Naive thymus-derived CD4-positive, alpha-beta T cell (primary cell): ENCODE data around the gene HMGXB3. TPM values are rescaled to one million over a fixed set of nuclear protein-coding genes. Genes with fewer than 3 reads are reported as not detected.

ENCODE experiments used
- ATAC-seq: fragments of 150-1000 bp; cut with Tn5 transposase; 2 replicates; pipeline ENCODE4 v1.10.0; 2021; ENCODE audit warnings: mild to moderate bottlenecking, moderate library complexity
- CTCF ChIA-PET: fragments of 350-600 bp; sonication (Branson Sonifier 250); formaldehyde crosslinking; loops from one replicate; lab custom pipeline; 2021; ENCODE audit warnings: antibody characterized with exemption; lab: Charles Lee
- POLR2A ChIA-PET: fragments of 350-600 bp; sonication (Branson Sonifier 250); formaldehyde crosslinking; loops from one replicate; lab custom pipeline; 2021; ENCODE audit warnings: antibody characterized with exemption, inconsistent platforms; lab: Charles Lee
- DNase-seq, 9 donors: peaks; one replicate each; pipeline versions ENCODE4 v3.0.0 to v3.0.0-alpha.2; 2020 to 2022; ENCODE audit warnings: mixed read lengths in 1 of 9
- H3K27ac ChIP-seq: one replicate; pipeline ENCODE4 v1.7.0; 2013; ENCODE audit warnings: mild to moderate bottlenecking, low read depth, low read length, moderate library complexity
- H3K27me3 ChIP-seq, 2 donors: one replicate each; pipeline ENCODE4 v1.7.0; 2013; ENCODE audit warnings: low read length in 2 of 2, mild to moderate bottlenecking in 2 of 2, moderate library complexity in 2 of 2; ENCODE audit not compliant: control insufficient read depth in 2 of 2, insufficient read depth in 2 of 2
- H3K36me3 ChIP-seq, 3 experiments: 1 replicate in 2 of 3; 2 replicates in 1 of 3; pipeline ENCODE4 v1.7.0; 2013; ENCODE audit warnings: low read length in 3 of 3, mild to moderate bottlenecking in 3 of 3, moderate library complexity in 1 of 3; ENCODE audit not compliant: insufficient read depth in 3 of 3, control insufficient read depth in 2 of 3
- H3K4me1 ChIP-seq, 2 donors: one replicate each; pipeline ENCODE4 v1.7.0; 2013; ENCODE audit warnings: low read length in 2 of 2, mild to moderate bottlenecking in 2 of 2, moderate library complexity in 1 of 2; ENCODE audit not compliant: control insufficient read depth in 2 of 2, insufficient read depth in 2 of 2
- H3K4me3 ChIP-seq: 2 replicates; pipeline ENCODE4 v1.7.0; 2013; ENCODE audit warnings: mild to moderate bottlenecking, low read length
- H3K9me3 ChIP-seq, 3 experiments: 1 replicate in 2 of 3; 2 replicates in 1 of 3; pipeline ENCODE4 v1.7.0; 2013; ENCODE audit warnings: low read length in 3 of 3; ENCODE audit not compliant: control insufficient read depth in 2 of 3
- H3K27ac Mint-ChIP-seq, 9 donors: one replicate each; pipeline ENCODE4 v1.8.0; 2020 to 2022; ENCODE audit warnings: mixed read lengths in 9 of 9, mild to moderate bottlenecking in 8 of 9, moderate library complexity in 5 of 9, inconsistent platforms in 2 of 9
- H3K27me3 Mint-ChIP-seq, 5 donors: one replicate each; pipeline ENCODE4 v1.8.0; 2021 to 2022; ENCODE audit warnings: mixed read lengths in 5 of 5, mild to moderate bottlenecking in 1 of 5
- H3K36me3 Mint-ChIP-seq, 5 donors: one replicate each; pipeline ENCODE4 v1.8.0; 2020 to 2022; ENCODE audit warnings: mixed read lengths in 5 of 5, mild to moderate bottlenecking in 3 of 5, inconsistent platforms in 1 of 5
- H3K4me1 Mint-ChIP-seq, 7 donors: one replicate each; pipeline ENCODE4 v1.8.0; 2020 to 2022; ENCODE audit warnings: mixed read lengths in 7 of 7, mild to moderate bottlenecking in 3 of 7, inconsistent platforms in 1 of 7
- H3K4me3 Mint-ChIP-seq, 10 donors: one replicate each; pipeline ENCODE4 v1.8.0; 2020 to 2022; ENCODE audit warnings: mild to moderate bottlenecking in 10 of 10, mixed read lengths in 10 of 10, moderate library complexity in 6 of 10, inconsistent platforms in 2 of 10
- H3K9me3 Mint-ChIP-seq, 11 donors: one replicate each; pipeline ENCODE4 v1.8.0; 2020 to 2022; ENCODE audit warnings: mixed read lengths in 11 of 11, mild to moderate bottlenecking in 4 of 11, inconsistent platforms in 1 of 11, moderate library complexity in 1 of 11
- intact Hi-C, 2 donors: fragments of 100-400 bp; cut with micrococcal nuclease; formaldehyde crosslinking; loops; one replicate each; pipeline ENCODE4 v1.15.1; 2023
- polyA plus RNA-seq, 2 donors: library from polyadenylated mRNA; unstranded; fragments of 300-500 nt; fragmentation: Illumina TruSeq; gene quantifications; one replicate each; pipeline ENCODE4 v1.2.3, GENCODE V29; 2021
- total RNA-seq, 6 experiments: library from RNA in 5 of 6; stranded (reverse) in 5 of 6; gene quantifications; 1 replicate in 5 of 6; 2 replicates in 1 of 6; pipeline ENCODE4 v1.2.3 and lab custom pipeline; 2021 to 2026

Gene HMGXB3
- total and polyA plus RNA-seq, 7 experiments from 2014 or later, result 8.2 to 40.6 (median 29.3) TPM

- H3K4me1 ChIP-seq, result no peaks in the 10 kb centered on the region
- H3K36me3 ChIP-seq, result peaks cover 4 to 28% (median 4%) of the 10 kb centered on the region in 3 experiments
- Mint-ChIP-seq H3K4me3 (no peak overlapping the region), H3K9me3 (no peaks in the 10 kb centered on the region), H3K4me1 (peaks cover 0 to 15% (median 0%) of the 10 kb centered on the region in 7 donors), H3K36me3 (peaks cover 0 to 20% (median 5%) of the 10 kb centered on the region in 5 donors), H3K27ac (no peak overlapping the region), H3K27me3 (no peaks in the 10 kb centered on the region)
- ChIA-PET CTCF (no interaction called here), POLR2A (no interaction called here)
- H3K9me3 ChIP-seq, result no peaks in the 10 kb centered on the region
- no peaks in the 10 kb centered on the region for H3K27me3 ChIP-seq
- no peak overlapping the region for H3K27ac ChIP-seq
- ATAC-seq (no peak), DNase-seq (no peak)
- no peak overlapping the region for H3K4me3 ChIP-seq
- intact Hi-C loops, result no loop called here
Observed at GRCh38 chr5:150057052-150057451, 56.5 kb downstream of the HMGXB3 start.

DNA sequence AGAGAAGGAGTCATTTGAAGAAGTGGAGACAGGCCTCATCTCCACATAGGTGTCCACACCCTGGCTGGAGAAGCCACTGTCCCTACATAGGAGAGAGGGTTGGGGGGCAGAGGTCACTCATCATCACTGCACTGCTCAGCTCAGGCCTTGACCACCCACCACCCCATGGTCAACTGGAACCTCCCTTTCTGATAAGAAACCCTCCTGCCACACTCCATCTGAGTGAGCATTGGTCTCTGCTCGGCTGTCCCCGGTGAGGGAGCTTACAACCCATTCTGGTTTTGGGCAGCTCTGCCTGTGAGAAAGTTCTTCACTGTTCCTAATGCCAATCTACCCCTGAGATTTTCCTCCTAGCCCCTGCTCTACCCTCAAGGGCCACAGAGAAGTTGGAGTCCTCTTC, 57.0 kb downstream of the HMGXB3 start:
- H3K4me3 ChIP-seq, result no peak overlapping the region
- ATAC-seq (no peak), DNase-seq (no peak)
- H3K27me3 Mint-ChIP-seq, result peaks cover 0 to under 1% (median 0%) of the 10 kb centered on the region in 5 donors
- H3K36me3 Mint-ChIP-seq, result peaks cover 0 to 18% (median 5%) of the 10 kb centered on the region in 5 donors
- no peak overlapping the region for H3K27ac ChIP-seq
- H3K4me1 ChIP-seq, result no peaks in the 10 kb centered on the region
- peaks cover 0 to 23% (median 4%) of the 10 kb centered on the region in 3 experiments for H3K36me3 ChIP-seq
- CTCF ChIA-PET, result no interaction called here
- H3K4me3 Mint-ChIP-seq, result no peak overlapping the region
- peak overlapping the region in 2 of 9 donors; percentile 0 to 34 for H3K27ac Mint-ChIP-seq
- H3K4me1 Mint-ChIP-seq, result peaks cover 0 to 15% (median 0%) of the 10 kb centered on the region in 7 donors
- H3K27me3 ChIP-seq, result no peaks in the 10 kb centered on the region
- POLR2A ChIA-PET, result no interaction called here
- H3K9me3 ChIP-seq, result no peaks in the 10 kb centered on the region
- intact Hi-C loops, result no loop called here
- no peaks in the 10 kb centered on the region for H3K9me3 Mint-ChIP-seq

- H3K9me3 ChIP-seq, result no peaks in the 10 kb centered on the region
- no peaks in the 10 kb centered on the region for H3K27me3 ChIP-seq
- CTCF ChIA-PET, result no interaction called here
- no peaks in the 10 kb centered on the region for H3K4me1 ChIP-seq
- H3K36me3 ChIP-seq, result peaks cover 0 to 18% (median 4%) of the 10 kb centered on the region in 3 experiments
- peak overlapping the region in 1 of 9 donors; percentile 34 for H3K27ac Mint-ChIP-seq
- peaks cover 0 to 10% (median 0%) of the 10 kb centered on the region in 7 donors for H3K4me1 Mint-ChIP-seq
- peaks cover 0 to 13% (median 5%) of the 10 kb centered on the region in 5 donors for H3K36me3 Mint-ChIP-seq
- DNase-seq (no peak), ATAC-seq (no peak)
- H3K27me3 Mint-ChIP-seq, result peaks cover 0 to 4% (median 0%) of the 10 kb centered on the region in 5 donors
- intact Hi-C loops, result no loop called here
- H3K27ac ChIP-seq, result no peak overlapping the region
- H3K4me3 ChIP-seq, result no peak overlapping the region
- H3K9me3 Mint-ChIP-seq, result no peaks in the 10 kb centered on the region
- no peak overlapping the region for H3K4me3 Mint-ChIP-seq
- POLR2A ChIA-PET, result no interaction called here
Observed at GRCh38 chr5:150057996-150058395, 57.5 kb downstream of the HMGXB3 start.

DNA sequence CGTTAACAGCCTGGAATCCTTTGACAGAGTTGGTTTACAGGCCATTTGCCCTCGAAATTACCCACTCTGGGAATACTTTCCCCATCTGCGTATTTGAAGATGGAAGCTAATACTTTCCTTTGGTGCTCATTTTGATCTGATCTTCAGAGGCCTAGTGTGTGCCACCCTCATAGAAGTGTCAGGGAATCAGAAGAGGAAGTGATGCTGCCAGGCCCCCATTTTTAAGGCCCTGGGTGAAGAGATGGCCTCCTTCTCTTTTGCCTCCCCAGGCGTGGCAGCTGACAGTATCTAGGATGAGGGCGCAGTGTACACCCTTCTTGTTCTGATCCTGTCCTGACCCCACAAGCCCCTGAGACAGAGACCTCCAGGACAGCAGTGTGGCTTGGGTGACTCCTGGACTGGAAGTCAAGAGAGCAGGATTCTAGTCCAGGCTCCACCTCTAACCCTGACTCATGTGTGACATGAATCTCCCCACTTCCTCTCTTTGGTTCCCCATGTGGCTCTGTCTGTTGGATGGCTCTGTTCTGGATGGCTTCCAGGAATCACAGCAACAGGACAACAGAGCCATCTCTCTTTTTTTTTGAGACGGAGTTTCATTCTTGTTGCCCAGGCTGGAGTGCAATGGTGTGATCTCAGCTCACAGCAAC, 58.1 kb downstream of the HMGXB3 start:
- ChIA-PET POLR2A (no interaction called here), CTCF (no interaction called here)
- Histone ChIP-seq H3K4me3 (no peak overlapping the region), H3K4me1 (no peaks in the 10 kb centered on the region), H3K27ac (no peak overlapping the region), H3K27me3 (no peaks in the 10 kb centered on the region), H3K9me3 (no peaks in the 10 kb centered on the region), H3K36me3 (peaks cover 0 to 12% (median 4%) of the 10 kb centered on the region in 3 experiments)
- DNase-seq (no peak), ATAC-seq (peak; percentile 92)
- H3K9me3 Mint-ChIP-seq, result no peaks in the 10 kb centered on the region
- peak overlapping the region in 1 of 9 donors; percentile 31 for H3K27ac Mint-ChIP-seq
- peaks cover 0 to 9% (median 0%) of the 10 kb centered on the region in 7 donors for H3K4me1 Mint-ChIP-seq
- no peak overlapping the region for H3K4me3 Mint-ChIP-seq
- intact Hi-C loops, result no loop called here
- H3K36me3 Mint-ChIP-seq, result peaks cover 0 to 8% (median 2%) of the 10 kb centered on the region in 5 donors
- H3K27me3 Mint-ChIP-seq, result peaks cover 0 to 9% (median 0%) of the 10 kb centered on the region in 5 donors

GRCh38 chr5:150059623-150060022, 59.1 kb downstream of the HMGXB3 start:
- no peaks in the 10 kb centered on the region for H3K36me3 Mint-ChIP-seq
- intact Hi-C loops, result no loop called here
- H3K9me3 ChIP-seq, result no peaks in the 10 kb centered on the region
- ChIA-PET POLR2A (no interaction called here), CTCF (no interaction called here)
- ATAC-seq (no peak), DNase-seq (no peak)
- H3K27me3 Mint-ChIP-seq, result peaks cover 0 to 9% (median 0%) of the 10 kb centered on the region in 5 donors
- H3K9me3 Mint-ChIP-seq, result no peaks in the 10 kb centered on the region
- H3K4me1 ChIP-seq, result no peaks in the 10 kb centered on the region
- no peak overlapping the region for H3K27ac Mint-ChIP-seq
- no peaks in the 10 kb centered on the region for H3K27me3 ChIP-seq
- peaks cover 0 to 9% (median 0%) of the 10 kb centered on the region in 7 donors for H3K4me1 Mint-ChIP-seq
- H3K36me3 ChIP-seq, result peaks cover 0 to 3% (median 0%) of the 10 kb centered on the region in 3 experiments
- no peak overlapping the region for H3K4me3 Mint-ChIP-seq
- no peak overlapping the region for H3K27ac ChIP-seq
- H3K4me3 ChIP-seq, result no peak overlapping the region

DNA sequence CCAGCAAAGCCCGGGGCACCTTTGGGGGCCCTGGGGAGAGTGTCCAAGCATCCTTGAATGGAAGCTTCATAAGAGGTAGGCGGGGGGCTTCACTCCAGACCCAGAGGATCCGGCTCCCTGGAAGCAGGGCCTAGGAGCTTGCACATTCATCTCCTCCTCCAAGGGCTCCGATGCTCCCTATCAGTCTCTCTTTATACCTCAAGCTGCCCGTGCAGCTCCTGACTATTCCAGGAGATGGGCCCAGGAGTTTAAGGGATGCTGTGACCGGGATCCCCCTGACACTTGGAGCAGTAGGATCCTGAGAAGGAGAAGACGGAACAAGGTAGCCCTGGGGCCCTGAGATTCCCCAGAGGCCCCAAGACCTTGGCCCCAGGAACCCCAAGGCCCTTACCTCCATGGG, 59.9 kb downstream of the HMGXB3 start:
- POLR2A ChIA-PET, result no interaction called here
- H3K4me1 Mint-ChIP-seq, result peaks cover 0 to 9% (median 0%) of the 10 kb centered on the region in 7 donors
- no peak overlapping the region for H3K27ac ChIP-seq
- H3K4me3 ChIP-seq, result no peak overlapping the region
- H3K4me1 ChIP-seq, result no peaks in the 10 kb centered on the region
- CTCF ChIA-PET, result interaction anchor here (0.6 kb wide), 1 partner anchor 428 kb away, joined by 3 read pairs; no protein-coding TSS in a partner anchor
- intact Hi-C loops, result no loop called here
- ATAC-seq, result no peak
- H3K4me3 Mint-ChIP-seq, result no peak overlapping the region
- no peaks in the 10 kb centered on the region for H3K9me3 ChIP-seq
- H3K27me3 ChIP-seq, result no peaks in the 10 kb centered on the region
- no peak for DNase-seq
- H3K36me3 Mint-ChIP-seq, result no peaks in the 10 kb centered on the region
- H3K27me3 Mint-ChIP-seq, result peaks cover 0 to 9% (median 0%) of the 10 kb centered on the region in 5 donors
- no peaks in the 10 kb centered on the region for H3K36me3 ChIP-seq
- no peak overlapping the region for H3K27ac Mint-ChIP-seq
- H3K9me3 Mint-ChIP-seq, result no peaks in the 10 kb centered on the region

DNA sequence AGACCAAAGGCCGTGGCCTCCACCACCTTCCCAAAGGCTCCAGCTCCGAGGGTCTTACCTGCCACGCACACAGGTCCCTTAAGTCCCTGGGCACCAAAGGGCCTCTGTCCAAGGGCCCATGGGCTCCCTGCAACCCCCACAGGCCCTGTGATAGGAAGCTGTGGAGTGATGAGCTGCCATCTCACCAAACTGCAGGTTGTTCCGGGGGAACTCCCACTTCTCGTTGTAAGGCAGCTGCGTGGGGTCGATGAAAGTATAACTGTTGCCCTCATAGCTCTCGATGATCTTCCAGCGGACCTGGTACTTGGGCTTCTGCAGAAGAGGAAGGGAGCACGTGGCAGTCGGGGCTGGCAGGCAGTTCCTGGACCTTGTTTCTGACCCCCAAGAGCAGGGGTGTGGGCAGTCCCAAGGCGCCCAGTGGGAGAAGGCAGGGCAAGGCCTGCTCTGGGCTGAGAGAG, 61.0 kb downstream of the HMGXB3 start:
- no peaks in the 10 kb centered on the region for H3K36me3 ChIP-seq
- Mint-ChIP-seq H3K27ac (no peak overlapping the region), H3K4me3 (no peak overlapping the region), H3K4me1 (peaks cover 0 to 12% (median 0%) of the 10 kb centered on the region in 7 donors), H3K9me3 (no peaks in the 10 kb centered on the region), H3K27me3 (peaks cover 0 to 9% (median 0%) of the 10 kb centered on the region in 5 donors), H3K36me3 (no peaks in the 10 kb centered on the region)
- no peak overlapping the region for H3K27ac ChIP-seq
- intact Hi-C loops, result no loop called here
- H3K4me3 ChIP-seq, result no peak overlapping the region
- H3K9me3 ChIP-seq, result no peaks in the 10 kb centered on the region
- ATAC-seq, result no peak
- H3K4me1 ChIP-seq, result no peaks in the 10 kb centered on the region
- no peaks in the 10 kb centered on the region for H3K27me3 ChIP-seq
- ChIA-PET POLR2A (no interaction called here), CTCF (no interaction called here)
- no peak for DNase-seq
